Stimulated activated CD8-positive, alpha-beta memory T cell treated with anti-CD3 and anti-CD28 coated beads, Interleukin-15, amount 100 ng/mL, for 1 hour (primary cell): ENCODE results near the gene RFTN1.

Experiments used
- DNase-seq: peaks from one replicate; pipeline ENCODE4 v3.0.0-alpha.2; 2020; ENCODE audit warnings: low read depth

Gene RFTN1

DNA sequence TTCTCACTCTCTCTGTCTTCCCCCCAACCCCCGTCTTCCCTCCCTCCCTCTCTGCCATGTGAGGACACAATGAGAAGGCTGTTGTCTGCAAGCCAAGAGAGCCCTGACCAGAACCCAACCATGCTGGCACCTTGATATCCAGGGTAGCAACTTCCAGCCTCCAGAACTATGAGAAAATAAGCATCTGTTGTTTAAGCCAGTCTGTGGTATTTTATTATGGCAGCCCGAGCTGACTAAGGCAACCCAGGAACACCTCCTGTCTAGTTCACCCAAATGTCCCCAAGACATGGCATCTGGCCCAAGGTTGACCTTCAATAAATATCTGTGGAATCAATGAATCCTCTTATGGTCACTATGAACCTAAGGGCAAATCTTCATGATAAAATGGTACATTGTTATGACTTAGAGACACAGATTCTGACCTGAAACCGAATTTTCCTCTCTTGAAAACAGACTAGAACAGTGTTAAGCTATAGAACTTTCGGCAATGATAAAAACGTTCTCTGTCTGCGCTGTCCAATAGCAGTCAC, 26.5 kb downstream of the RFTN1 start:
- DNase-seq, result no peak

DNA sequence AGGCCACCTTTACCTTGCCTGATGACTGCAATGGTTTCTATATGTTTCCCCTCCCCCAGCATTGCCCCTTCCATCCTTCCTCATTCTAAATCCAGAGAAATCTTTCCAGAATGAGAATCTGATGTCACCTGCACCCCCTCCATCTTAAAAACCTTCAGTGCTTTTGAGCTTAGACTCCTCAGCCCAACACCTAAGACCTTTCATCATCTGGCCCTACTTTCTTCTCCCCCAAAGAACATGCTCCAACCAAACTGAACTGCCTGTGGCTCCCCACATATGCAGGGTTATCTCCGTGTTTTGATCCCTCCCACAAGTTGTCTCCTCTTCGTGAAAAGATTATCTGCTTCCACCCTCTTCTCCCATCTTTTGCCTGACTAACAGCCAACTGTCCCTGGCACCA, 27.3 kb downstream of the RFTN1 start:
- DNase-seq, result no peak

DNA sequence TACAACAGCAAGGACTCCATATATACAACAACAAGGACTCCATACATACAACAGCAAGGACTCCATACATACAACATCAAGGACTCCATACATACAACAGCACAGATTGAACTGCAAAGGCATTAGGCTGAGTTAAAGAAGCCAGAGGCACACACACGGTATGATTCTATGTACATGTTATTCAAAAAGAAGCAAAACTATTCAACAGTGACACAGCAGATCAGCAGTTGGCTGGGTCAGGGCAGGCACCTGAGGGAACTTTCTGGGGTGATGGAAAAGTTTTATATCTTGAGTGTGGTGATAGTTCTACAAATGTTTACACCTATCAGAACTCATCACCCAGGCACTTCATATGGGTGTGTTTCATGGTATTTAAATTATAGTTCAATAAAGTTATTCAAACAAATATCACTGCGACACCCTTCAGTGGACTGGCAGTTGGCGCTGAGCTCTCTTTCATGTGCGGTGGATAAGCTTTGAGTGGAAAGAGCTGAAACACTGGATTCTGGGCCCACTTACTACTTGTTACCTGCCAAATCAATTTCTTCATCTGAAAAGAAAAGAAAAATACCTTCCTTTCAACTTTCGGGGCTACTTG, 28.0 kb downstream of the RFTN1 start:
- DNase-seq, result no peak

DNA sequence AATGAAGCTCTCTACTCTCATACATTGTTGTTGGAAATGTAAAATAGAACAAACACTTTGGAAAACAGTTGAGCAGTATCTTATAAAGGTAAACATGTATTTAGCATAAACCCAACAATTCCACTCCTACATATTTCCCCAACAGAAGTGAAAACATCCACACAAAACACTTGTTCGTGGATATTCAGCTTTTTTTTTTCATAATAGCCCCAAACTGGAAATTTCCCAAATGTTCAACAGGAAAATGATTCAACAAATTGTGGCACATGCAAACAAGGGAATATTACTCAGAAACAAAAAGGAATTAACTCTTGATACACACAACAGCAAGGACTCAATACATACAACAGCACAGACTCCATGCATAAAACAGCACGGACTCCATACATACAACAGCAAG, 28.5 kb downstream of the RFTN1 start:
- DNase-seq, result no peak

DNA sequence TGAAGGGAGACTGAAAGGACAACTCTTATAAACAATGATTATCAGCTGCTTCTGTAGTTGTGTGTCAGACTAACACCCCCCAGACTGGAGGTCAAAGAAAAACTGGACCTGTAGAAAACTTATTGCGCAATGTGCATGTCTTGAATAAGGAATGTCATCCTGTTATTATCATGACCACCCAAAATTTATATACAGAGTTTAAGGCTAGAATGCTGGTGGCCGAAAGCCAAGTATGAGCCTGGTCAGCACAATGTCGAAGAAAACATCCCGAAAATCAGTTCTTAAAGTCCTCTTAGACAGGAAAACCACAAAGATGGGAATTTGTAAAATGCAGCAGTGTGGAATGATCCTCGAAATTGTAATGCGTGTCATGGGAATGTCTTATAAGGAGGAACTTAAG, 29.3 kb downstream of the RFTN1 start:
- no peak for DNase-seq

DNA sequence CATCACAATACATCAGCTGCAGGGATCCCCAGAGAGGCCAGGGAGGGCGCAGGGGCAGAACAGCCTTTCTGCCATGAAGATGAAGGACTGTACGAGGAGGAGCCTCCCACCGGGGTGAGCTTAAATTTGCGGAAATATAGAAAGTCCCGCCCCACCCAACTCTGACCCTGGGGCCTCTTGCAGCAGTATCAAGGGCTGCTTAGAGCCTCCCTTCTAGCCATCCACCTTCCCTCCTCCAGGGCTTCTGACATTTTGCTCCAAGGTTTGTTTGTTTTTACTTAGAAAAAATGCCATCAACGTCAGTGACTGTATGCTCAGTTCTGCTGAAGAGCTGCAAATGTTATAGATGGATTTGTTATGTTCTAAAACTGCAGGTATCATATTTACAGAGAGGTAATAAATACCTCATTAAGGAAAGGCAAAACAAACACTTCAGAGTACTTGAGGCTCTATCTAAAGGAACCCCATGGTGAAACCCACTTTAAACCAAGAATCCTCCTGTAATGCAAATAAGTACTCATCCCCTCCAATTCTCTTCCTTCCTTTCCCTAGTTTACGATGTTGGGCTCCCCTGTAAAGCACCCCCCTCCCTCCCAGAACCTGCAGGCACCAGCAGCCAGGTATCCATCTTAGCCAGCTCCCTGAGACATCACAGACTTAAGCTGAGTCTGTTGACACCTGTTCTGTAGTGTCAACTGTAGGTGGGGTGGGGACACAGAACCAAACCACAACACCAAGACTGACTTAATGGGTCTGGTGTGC, 30.5 kb downstream of the RFTN1 start:
- no peak for DNase-seq

DNA sequence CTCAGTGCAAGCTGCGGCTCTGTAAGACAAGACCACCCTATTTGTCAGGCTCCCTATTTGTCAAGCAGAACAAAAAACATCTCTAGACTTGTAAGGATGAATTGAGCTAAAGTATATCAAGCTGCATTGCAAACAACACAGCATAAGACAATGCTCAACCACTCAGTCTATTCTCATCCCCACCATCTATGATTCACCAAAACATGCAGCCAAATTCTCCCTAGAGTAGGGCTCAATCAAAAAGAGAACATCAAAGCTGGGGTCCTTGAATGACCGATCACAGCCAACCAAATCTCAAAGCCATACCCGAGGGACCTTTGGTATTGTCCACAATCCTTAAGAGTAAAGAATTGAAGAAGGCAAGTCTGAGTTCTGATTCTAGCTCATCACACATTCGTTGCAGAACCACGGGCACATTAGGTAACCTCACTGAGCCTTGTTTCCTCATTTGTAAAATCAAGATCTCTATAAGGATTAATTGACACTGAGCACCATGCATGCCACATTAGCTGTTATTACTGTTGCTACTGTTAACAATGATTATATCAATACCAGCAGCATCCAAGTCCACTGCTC, 31.2 kb downstream of the RFTN1 start:
- DNase-seq, result no peak

DNA sequence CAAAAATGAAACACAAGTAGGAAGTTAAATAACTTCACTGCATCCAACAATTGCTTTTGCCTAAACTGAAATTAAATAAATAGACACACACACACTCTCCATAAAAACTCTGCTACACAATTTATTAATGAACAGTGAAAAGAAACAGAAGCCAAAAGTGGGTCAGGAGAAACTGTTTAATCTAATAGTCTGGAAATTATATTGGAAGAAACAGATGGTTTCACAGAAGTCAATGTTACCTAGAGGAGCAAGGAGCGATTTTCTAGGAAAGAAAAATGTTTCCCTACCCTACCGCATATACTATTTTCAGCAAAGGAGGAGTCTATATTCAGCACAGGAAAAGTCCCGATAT, 32.0 kb downstream of the RFTN1 start:
- no peak for DNase-seq

DNA sequence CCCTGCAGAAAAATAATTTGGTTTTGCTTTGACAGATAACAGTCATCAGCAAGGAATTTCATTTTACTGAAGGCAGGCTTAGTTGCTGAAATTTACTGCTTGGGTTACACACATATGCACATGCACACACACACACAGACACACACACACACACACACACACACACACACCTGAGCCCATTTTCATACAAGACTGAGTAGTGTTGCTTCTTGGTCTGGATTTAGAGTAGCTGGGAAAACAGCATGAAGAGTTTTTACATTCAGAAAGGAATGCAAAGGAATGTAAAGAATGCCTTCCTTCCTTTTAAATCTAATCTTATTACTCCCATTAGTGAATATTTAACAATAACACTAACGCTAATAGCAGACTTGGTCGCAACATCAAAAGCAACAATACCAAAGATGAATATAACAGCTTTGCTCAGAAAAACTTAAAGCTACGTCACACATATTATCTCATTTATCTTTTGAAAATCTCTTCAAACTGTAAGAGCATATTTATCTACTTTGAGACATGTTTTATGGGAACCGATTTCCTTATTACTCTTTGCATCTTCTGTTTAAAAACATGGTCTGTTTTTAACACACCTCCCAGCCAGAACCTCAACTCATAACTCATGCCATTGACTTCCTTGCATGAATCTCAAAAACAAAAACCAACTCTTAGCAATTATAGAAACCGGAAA, 32.5 kb downstream of the RFTN1 start:
- no peak for DNase-seq

DNA sequence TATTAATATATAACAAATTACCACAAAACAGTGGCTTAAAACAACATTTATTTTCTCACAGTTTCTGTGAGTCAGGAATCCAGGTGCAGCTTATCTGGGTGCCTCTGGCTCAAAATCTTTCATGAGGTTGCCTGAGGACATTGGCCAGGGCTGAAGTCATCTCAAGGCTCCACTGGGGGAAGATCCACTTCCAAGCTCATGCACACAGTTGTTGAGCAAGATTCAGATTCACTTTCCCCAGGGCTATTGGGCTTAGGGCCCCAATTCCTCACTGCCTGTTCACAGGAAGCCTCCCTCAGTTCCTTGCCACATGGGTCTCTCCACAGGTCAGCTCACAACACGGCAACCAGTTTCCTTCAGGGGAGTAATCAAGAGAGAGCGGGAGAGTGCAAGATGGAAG, 35.0 kb downstream of the RFTN1 start:
- DNase-seq, result no peak

DNA sequence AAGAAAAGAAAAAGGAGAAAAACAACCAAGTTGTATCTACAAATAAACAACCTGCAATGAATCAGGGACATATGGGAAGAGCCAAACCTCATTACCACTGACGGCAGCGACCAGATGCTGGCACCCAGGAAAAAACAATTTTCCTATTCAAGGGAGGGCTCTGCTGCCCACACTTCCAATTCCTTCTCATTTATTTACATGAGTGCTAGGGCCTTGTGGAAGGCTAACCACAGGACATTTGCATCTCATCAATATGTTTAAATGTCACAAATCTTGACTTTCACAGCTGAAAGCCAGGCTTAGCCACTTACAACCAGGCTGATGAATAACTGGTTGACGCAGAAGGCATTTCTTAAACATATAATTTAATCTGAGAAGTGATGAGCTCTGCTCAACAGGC, 36.0 kb downstream of the RFTN1 start:
- no peak for DNase-seq

DNA sequence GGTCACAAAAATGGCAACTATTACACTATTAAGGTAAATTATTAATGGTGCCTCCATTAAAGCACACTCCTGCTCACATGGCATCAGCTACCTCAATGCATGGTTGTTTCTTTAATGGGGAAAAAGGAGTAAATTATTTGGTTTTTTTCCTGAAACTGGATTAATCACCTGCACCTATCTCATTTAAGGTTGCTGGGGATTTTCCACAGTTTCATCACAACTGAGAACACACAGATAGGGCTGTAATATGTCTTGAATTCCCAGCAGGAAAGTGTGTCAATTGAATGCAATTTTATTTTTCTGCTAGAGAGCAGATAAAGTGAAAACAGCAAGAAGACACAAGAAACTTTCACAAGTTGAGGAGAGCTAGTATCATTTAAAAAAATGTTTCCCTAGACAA, 36.4 kb downstream of the RFTN1 start:
- no peak for DNase-seq

DNA sequence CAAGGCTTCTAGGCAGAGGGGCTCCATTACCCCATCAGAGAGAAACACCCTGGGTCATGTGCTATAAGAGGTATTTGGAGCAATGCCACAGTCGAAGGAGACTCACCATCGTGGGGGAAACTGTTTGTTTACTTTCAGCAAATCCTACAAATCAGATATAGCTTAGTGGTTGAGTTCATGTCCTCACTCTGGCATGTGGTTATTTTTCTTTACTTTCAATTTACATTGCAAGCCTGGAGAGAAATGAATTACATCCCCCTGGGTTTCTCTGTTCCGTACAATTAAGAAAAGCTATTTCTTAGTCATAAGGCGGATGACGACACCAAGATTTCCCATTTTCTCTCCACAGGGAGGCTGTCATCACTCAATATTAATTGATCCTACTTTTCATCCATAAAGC, 36.9 kb downstream of the RFTN1 start:
- DNase-seq, result no peak

DNA sequence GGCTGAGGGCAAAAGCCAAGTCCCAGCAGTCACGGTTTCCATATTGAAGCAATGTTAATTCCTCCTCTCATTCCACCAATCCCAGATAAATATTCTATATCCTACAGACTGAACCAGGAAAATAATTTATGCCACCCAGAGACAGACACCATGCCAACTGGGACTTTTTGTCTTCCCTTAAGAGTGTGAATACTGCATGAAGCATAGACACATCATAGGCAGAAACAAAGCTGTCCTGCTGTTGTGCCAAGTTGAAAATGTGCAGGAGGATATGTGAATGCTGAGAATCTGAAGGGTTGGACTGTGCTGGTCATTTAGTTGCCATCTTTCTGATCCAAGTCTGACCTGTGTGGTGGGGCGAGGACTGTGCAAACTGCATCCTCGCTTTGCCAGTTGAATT, 37.7 kb downstream of the RFTN1 start:
- DNase-seq, result no peak

DNA sequence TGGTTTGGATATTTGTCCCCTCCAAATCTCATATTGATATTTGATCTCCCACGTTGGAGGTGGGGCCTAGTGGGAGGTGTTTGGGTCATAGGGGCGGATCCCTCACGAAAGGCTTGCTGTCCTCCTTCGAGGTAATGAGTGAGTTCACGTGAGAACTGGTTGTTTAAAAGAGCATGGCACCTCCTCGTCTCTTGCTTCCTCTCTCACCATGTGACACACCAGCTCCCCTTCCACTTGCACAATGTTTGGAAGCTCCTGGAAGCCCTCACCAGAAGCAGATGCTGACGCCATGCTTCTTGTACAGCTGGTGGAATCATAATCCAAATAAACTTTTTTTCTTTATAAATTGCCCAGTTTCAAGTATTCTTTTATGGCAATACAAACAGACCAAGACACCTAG, 38.6 kb downstream of the RFTN1 start:
- no peak for DNase-seq

DNA sequence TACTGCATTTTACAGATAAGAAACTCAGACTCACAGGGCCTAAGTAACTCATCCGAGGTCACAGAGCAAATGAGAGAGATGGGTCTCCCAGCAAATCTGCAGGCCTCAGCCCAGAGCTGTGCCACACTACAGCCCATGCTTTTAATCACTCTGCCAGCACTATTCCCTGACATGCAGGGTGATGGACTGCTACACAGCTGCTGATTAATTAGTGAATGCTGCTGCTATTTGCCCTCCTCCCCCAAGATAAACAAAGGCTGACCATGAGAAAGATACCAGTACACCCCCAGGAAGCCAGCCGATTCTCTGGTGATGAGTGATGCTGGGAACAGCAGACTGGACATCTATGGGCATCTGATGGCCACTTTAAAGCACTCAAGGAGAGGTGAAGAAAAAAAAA, 39.3 kb downstream of the RFTN1 start:
- DNase-seq, result no peak

DNA sequence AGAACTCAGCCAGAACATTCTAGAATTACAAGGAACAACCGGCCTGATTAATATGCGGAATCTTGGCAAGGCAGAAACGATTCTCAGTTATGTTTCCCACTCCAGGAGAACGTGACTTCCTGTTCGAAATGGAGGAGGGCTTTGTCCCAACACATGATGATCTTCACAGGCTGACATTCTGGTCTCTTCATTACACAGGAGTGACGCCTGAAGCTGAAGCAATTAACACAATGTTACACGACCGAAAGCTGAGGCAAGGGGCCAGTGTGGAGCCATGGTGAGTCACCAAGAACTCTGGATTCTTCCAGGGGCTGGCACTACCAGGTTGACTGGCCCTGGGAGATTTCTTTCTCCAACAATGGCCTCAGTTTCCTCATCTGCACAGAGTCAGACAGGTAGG, 40.9 kb downstream of the RFTN1 start:
- no peak for DNase-seq

DNA sequence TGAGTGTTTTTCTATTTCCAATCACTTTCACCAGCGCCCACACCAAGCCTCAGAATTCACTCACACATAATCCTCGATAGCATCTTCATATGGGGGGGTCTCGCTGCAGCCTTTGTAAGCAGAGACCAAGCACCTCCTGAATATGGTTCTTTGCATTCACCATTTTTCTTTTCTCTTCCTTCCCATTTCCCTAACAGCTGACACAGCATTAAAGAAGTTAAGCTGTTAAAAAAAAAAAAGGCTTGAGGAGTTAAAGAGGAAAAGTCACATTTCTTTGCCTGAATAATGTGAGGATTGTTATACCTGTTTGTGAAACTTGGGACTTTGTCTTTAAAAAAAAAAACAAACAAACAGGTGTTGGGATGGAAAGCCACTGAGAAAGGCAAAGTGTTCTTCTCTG, 41.6 kb downstream of the RFTN1 start:
- DNase-seq, result no peak

DNA sequence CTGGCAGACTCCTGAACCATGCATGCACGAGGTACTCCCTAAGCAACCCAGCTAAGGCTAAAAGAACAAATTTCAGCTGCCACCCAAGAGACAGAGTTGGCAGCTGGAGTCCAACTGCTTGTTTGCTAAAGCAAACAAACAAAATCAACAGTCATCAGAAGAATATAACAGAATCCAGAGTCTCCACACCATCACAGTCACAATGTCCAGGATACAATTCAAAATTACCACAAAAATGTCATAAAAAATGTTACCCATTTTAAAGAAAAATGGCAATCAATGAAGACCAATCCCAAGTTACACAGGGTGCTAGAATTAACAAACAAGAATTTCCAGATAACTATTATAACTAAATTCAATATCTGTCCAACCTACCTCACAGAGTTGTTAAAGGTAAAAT, 42.9 kb downstream of the RFTN1 start:
- no peak for DNase-seq

DNA sequence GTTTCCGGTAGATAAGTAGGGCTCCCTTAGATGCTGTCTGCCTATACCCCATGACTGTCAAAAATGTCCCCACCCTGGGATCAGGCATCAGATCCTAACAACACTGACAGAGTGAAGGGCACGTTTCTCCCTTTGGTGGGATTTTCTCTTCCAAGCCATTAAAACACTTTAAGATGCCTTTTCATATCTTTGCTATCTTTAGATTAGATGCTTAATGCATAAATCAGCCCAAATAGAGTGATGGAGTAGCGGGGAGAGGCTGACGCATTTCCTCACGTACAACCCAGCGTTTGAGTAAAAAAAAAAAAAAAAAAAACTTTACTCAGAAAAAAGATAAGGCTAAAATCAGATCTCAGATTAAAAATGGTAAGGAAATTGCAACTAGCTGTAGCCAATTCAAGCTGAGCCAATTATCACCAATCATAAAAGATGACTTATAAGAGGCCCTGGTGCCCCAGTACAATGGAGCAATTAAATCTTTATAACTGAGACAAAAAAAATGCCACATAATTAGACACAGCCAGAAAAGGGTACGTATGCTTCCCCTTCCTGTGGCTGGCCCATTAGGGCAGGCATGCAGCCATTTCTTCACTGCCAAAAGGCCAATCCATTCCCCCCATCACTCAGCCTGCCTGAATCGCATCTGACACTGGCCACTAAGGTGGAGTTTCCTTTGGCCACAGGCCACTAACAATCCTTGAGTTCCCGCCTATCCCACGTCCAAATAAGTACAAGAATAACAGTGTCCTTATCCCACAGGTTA, 45.0 kb downstream of the RFTN1 start:
- DNase-seq, result no peak

DNA sequence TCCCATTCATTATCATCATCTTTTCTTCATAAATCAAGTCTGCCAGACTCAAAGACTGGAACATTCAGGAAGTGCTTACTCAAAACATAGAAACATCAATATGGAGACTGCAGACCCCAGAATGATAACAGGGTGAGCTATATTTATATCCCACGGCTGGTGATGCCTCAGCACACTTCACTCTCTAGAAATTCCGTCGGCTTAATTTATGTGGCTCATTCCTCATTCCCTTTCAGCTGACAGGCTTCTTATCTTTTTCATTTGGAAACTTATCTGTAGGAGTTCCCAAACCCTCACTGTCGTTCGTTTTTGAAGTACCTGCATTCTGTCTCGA, 45.5 kb downstream of the RFTN1 start:
- DNase-seq, result no peak

DNA sequence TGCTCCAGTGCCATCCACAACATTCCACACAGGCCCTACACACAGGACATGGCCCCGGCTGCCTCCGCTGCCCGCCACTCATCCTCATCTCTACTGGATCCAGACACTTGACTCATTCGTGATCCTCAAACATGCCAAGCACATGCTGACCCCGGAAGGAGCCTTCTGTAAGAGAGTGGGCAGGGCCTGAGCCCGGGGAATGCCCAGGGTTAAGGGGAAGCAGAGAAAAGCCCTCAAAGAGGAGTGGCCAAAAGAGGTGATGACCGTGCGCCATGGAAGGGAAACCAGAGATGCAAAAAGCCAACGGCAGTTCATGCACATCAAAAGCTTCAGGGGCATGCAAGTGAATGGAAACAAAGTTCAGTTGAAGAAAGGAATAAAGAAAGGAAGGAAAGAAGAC, 46.1 kb downstream of the RFTN1 start:
- no peak for DNase-seq

DNA sequence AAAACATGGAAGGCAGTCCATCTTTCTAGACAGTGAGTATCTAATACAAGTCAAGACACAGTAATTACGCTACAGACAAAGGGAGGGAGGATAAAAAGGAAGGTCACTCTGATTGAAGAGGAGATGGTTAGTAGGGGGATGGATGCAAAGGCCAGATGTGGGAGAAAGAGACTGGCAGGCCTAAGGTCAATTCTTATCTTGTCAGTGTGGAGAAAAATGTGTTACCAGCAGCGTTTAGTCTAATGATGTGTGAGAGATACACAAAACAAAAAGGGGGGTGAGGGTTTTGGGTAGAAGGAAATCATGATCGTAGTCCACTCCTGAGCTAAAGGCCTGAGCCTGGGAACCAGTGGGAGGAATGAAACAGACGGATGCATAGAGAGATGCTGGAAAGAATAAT, 46.7 kb downstream of the RFTN1 start:
- DNase-seq, result no peak
